ENCODE results near the gene PICALM. TPM values are rescaled to one million over a fixed set of nuclear protein-coding genes. Genes with fewer than 3 reads are reported as not detected.
A peak's percentile ranks its signal among the peaks of the same experiment; 100 is the strongest.

Gene PICALM
- total and polyA plus RNA-seq, 2 of the 4 experiments (the other 2 are of a cell fraction): 235 to 453 TPM

- H3K27ac ChIP-seq (ENCODE audit: insufficient read depth, low read length): no peak overlapping the region
- no peak overlapping the region for H4K5ac ChIP-seq (ENCODE audit: low read depth, low read length)
- H3K9me3 ChIP-seq (ENCODE audit: control insufficient read depth, insufficient read depth, low read length): no peaks in the 10 kb centered on the region
- CTCF ChIA-PET: no interaction called here
- H3K79me1 ChIP-seq (ENCODE audit: low read depth in 1 of 2, low read length in 2 of 2): peaks cover 0 to 50% of the 10 kb centered on the region in 2 experiments; a peak in 2 of 4 replicates
- no peak overlapping the region for H2BK20ac ChIP-seq (ENCODE audit: low read depth, low read length)
- no peak overlapping the region for H3K9ac ChIP-seq (ENCODE audit: low read depth, low read length)
- in situ Hi-C loops (cut with MboI; ENCODE audit: low sequenced_read_pairs) (loop anchor here (25.0 kb wide), 1 partner anchor 165 kb away; no protein-coding TSS in a partner anchor), intact Hi-C loops (cut with micrococcal nuclease) (no loop called here), dilution Hi-C loops (cut with HindIII; ENCODE audit: low sequenced_read_pairs, unreplicated experiment) (no loop called here)
- peak; percentile 54 for DNase-seq
- no peaks in the 10 kb centered on the region for H3K36me3 ChIP-seq (ENCODE audit: control insufficient read depth, insufficient read depth, low read length)
- H3K18ac ChIP-seq (ENCODE audit: low read depth, low read length): no peak overlapping the region
- no peak overlapping the region for H3K4ac ChIP-seq (ENCODE audit: low read depth, low read length)
- peaks cover 99% of the 10 kb centered on the region for H4K20me1 ChIP-seq (ENCODE audit: insufficient read depth, low read length)
- 0 out of 2 replicates have a peak, but pooled peaks have one; percentile 30 for ATAC-seq (ENCODE audit: low read depth)
- POLR2A ChIA-PET (ENCODE audit: unreplicated experiment): no interaction called here
- BruUV-seq (replicated peaks): no TSS peak
- no peak overlapping the region for H2AFZ ChIP-seq (replicated peaks; ENCODE audit: low read length, poor library complexity)
- H4K8ac ChIP-seq (ENCODE audit: low read depth in 2 of 2, low read length in 2 of 2): no peak overlapping the region
- H3K56ac ChIP-seq (ENCODE audit: extremely low read depth, insufficient read depth, low read length): no peak overlapping the region
- 0 out of 2 replicates have a peak overlapping the region, but pooled peaks have one; percentile 19 for H3K14ac ChIP-seq (replicated peaks; ENCODE audit: low read depth, low read length)
- peak overlapping the region; percentile 54; the same call in 1 of the 2 replicates for H3K23ac ChIP-seq (ENCODE audit: low read depth, low read length)
- no peak overlapping the region for H2BK120ac ChIP-seq (ENCODE audit: low read depth, low read length)
- no peak overlapping the region for H2AK9ac ChIP-seq (replicated peaks; ENCODE audit: low read depth, low read length, poor library complexity)
- H3K9me1 ChIP-seq (ENCODE audit: insufficient read depth, low read length): peaks cover 23% of the 10 kb centered on the region
- H3K4me1 ChIP-seq (ENCODE audit: control insufficient read depth, insufficient read depth, low read length): peaks cover 15% of the 10 kb centered on the region
- 100% methylated on average over 2 of the region's 10 CpGs; no CpG with 5 or more reads in 1 of the 2 experiments for WGBS, 2 experiments (ENCODE audit: extremely low coverage in 2 of 2, insufficient read length in 1 of 2)
- H2BK15ac ChIP-seq (ENCODE audit: low read depth, low read length): no peak overlapping the region
- H3K4me3 ChIP-seq (ENCODE audit: insufficient read depth, low read depth, low read length): no peak overlapping the region
- TF ChIP-seq CEBPB (IDR thresholded peaks at IDR 0.05; ENCODE audit: low read depth, low read length): peak; percentile 93
- TF ChIP-seq CTCF (conservative IDR thresholded peaks at IDR 0.05; ENCODE audit: low read depth, low read length): no peak
- no peaks in the 10 kb centered on the region for H3K27me3 ChIP-seq (ENCODE audit: control insufficient read depth, insufficient read depth, low read length)
- H2AK5ac ChIP-seq (ENCODE audit: low read depth, low read length): no peak overlapping the region
- peak overlapping the region; percentile 74 for H2BK5ac ChIP-seq (ENCODE audit: low read depth, low read length, poor library complexity, severe bottlenecking)
- no peak overlapping the region for H4K91ac ChIP-seq (ENCODE audit: insufficient read depth, low read depth, low read length)
- 0 out of 2 replicates have a peak overlapping the region, but pooled peaks have one; percentile 6 for H3K4me2 ChIP-seq (ENCODE audit: low read depth, low read length)
These were observed 21.5 kb downstream of the PICALM start for GRCh38 chr11:86047275-86047991.

All from IMR-90 (cell line).